ENCODE measurements around the gene MISP3.
"Not testable (repeated sequence)": the region's sequence is repeated elsewhere in the genome, so short reads cannot be mapped to it uniquely, and the experiment has no call there.

The MISP3 gene

GRCh38 chr19:14072535-14073260, at the start of gene MISP3:
MISP3 (plus strand) TSS chr19:14072786; CDS start chr19:14073310, 524 bp downstream.
- Histone ChIP-seq H3K27ac (peak within 1 kb of the TSS; percentile 41; the same call in 1 of the 2 replicates), H3K9ac (peak within 1 kb of the TSS; percentile 45; the same call in 1 of the 2 replicates), H3K27me3 (ENCODE audit: insufficient read depth, low read depth) (peaks cover 4% of the 10 kb centered on the region; the same call in 1 of the 2 replicates)

GRCh38 chr19:14023404-14024235, 49.0 kb upstream of the MISP3 start:
- Histone ChIP-seq H3K27ac (no peak overlapping the region), H3K4me2 (no peak overlapping the region), H2AFZ (ENCODE audit: low read depth) (peak overlapping the region; percentile 35; the same call in 1 of the 2 replicates), H3K4me3 (IDR thresholded peaks at IDR 0.05; ENCODE audit: insufficient read depth, low read depth, low read length) (no peak overlapping the region), H3K9ac (no peak overlapping the region), H4K20me1 (ENCODE audit: insufficient read depth) (no peaks in the 10 kb centered on the region), H3K79me2 (ENCODE audit: insufficient read depth, low read depth) (no peaks in the 10 kb centered on the region), H3K36me3 (ENCODE audit: insufficient read depth) (no peaks in the 10 kb centered on the region), H3K27me3 (ENCODE audit: insufficient read depth, low read depth) (no peaks in the 10 kb centered on the region), H3K4me1 (ENCODE audit: low read depth, poor library complexity, severe bottlenecking) (peaks cover 7% of the 10 kb centered on the region)
- peak; percentile 41; the same call in 1 of the 2 replicates for TF ChIP-seq CTCF (conservative IDR thresholded peaks at IDR 0.05; ENCODE audit: low read depth, low read length)

More at GRCh38 chr19:14072535-14073260, at the start of gene MISP3:
- H2AFZ ChIP-seq (ENCODE audit: low read depth): peak within 1 kb of the TSS; percentile 96
- no peak for TF ChIP-seq CTCF (conservative IDR thresholded peaks at IDR 0.05; ENCODE audit: low read depth, low read length)
- H3K4me3 ChIP-seq (IDR thresholded peaks at IDR 0.05; ENCODE audit: insufficient read depth, low read depth, low read length): no peak within 1 kb of the TSS
- H3K4me2 ChIP-seq: peak within 1 kb of the TSS; percentile 99
- peaks cover 25% of the 10 kb centered on the region for H3K4me1 ChIP-seq (ENCODE audit: low read depth, poor library complexity, severe bottlenecking)
- H3K36me3 ChIP-seq (ENCODE audit: insufficient read depth): no peaks in the 10 kb centered on the region
- H4K20me1 ChIP-seq (ENCODE audit: insufficient read depth): no peaks in the 10 kb centered on the region
- no peaks in the 10 kb centered on the region for H3K79me2 ChIP-seq (ENCODE audit: insufficient read depth, low read depth)

- not testable (repeated sequence) for H3K27me3 ChIP-seq (ENCODE audit: insufficient read depth, low read depth); H3K27ac ChIP-seq; H3K4me3 ChIP-seq (IDR thresholded peaks at IDR 0.05; ENCODE audit: insufficient read depth, low read depth, low read length); H4K20me1 ChIP-seq (ENCODE audit: insufficient read depth); H3K9ac ChIP-seq; H3K4me1 ChIP-seq (ENCODE audit: low read depth, poor library complexity, severe bottlenecking); H3K36me3 ChIP-seq (ENCODE audit: insufficient read depth); H3K79me2 ChIP-seq (ENCODE audit: insufficient read depth, low read depth); H3K4me2 ChIP-seq; H2AFZ ChIP-seq (ENCODE audit: low read depth)
Observed at GRCh38 chr19:14026652-14027192, 45.9 kb upstream of the MISP3 start.

GRCh38 chr19:14027856-14028450, 44.6 kb upstream of the MISP3 start, which contains the start of gene RLN3:
RLN3 (plus strand) TSS chr19:14028148; CDS start chr19:14028205, 57 bp downstream.
- no peak within 1 kb of the TSS for H3K4me2 ChIP-seq
- no peak within 1 kb of the TSS for H3K9ac ChIP-seq
- H3K27me3 ChIP-seq (ENCODE audit: insufficient read depth, low read depth): no peaks in the 10 kb centered on the region
- no peak within 1 kb of the TSS for H3K27ac ChIP-seq
- peaks cover 9% of the 10 kb centered on the region for H3K4me1 ChIP-seq (ENCODE audit: low read depth, poor library complexity, severe bottlenecking)
- H3K36me3 ChIP-seq (ENCODE audit: insufficient read depth): no peaks in the 10 kb centered on the region
- no peak within 1 kb of the TSS for H3K4me3 ChIP-seq (IDR thresholded peaks at IDR 0.05; ENCODE audit: insufficient read depth, low read depth, low read length)
- H2AFZ ChIP-seq (ENCODE audit: low read depth): no peak within 1 kb of the TSS
- no peaks in the 10 kb centered on the region for H4K20me1 ChIP-seq (ENCODE audit: insufficient read depth)
- no peaks in the 10 kb centered on the region for H3K79me2 ChIP-seq (ENCODE audit: insufficient read depth, low read depth)
- TF ChIP-seq CTCF (conservative IDR thresholded peaks at IDR 0.05; ENCODE audit: low read depth, low read length): no peak

All from KMS-11 (cell line).